Calu3 (cell line): Measurements from ENCODE around the gene CCDC91. TPM values are rescaled to one million over a fixed set of nuclear protein-coding genes. Genes with fewer than 3 reads are reported as not detected.

Experiments used
- BruUV-seq: library from RNA; stranded (reverse); fragments of 400-500 nt; replicated peaks from 2 replicates; lab custom pipeline; 2021; lab: Mats Ljungman, UMichigan
- CTCF ChIA-PET: fragments of 300-600 bp; sonication (Branson Sonifier 250); formaldehyde crosslinking; loops from one replicate; lab custom pipeline; 2022; ENCODE audit warnings: antibody characterized with exemption; lab: Charles Lee
- DNase-seq: peaks from one replicate; pipeline ENCODE4 v3.0.0; 2022
- H3K27ac Mint-ChIP-seq: one replicate; pipeline ENCODE4 v1.8.0; 2022; ENCODE audit warnings: mixed read lengths; ENCODE audit not compliant: unreplicated experiment
- H3K27me3 Mint-ChIP-seq: one replicate; pipeline ENCODE4 v1.8.0; 2022; ENCODE audit warnings: mixed read lengths; ENCODE audit not compliant: unreplicated experiment
- H3K36me3 Mint-ChIP-seq: one replicate; pipeline ENCODE4 v1.8.0; 2022; ENCODE audit warnings: mild to moderate bottlenecking, moderate library complexity, mixed read lengths; ENCODE audit not compliant: insufficient read depth, unreplicated experiment
- H3K4me1 Mint-ChIP-seq: one replicate; pipeline ENCODE4 v1.8.0; 2022; ENCODE audit warnings: mild to moderate bottlenecking, low read depth, mixed read lengths; ENCODE audit not compliant: unreplicated experiment
- H3K4me3 Mint-ChIP-seq: one replicate; pipeline ENCODE4 v1.8.0; 2022; ENCODE audit warnings: mild to moderate bottlenecking, low read depth, moderate library complexity, mixed read lengths; ENCODE audit not compliant: unreplicated experiment
- H3K9me3 Mint-ChIP-seq: one replicate; pipeline ENCODE4 v1.8.0; 2022; ENCODE audit warnings: low read depth, mixed read lengths; ENCODE audit not compliant: unreplicated experiment
- CTCF ChIP-seq: fragments of 200-600 bp; IDR thresholded peaks from one replicate; pipeline ENCODE4 v1.8.0; 2022; ENCODE audit warnings: antibody characterized with exemption; ENCODE audit not compliant: unreplicated experiment
- intact Hi-C: fragments of 100-400 bp; cut with micrococcal nuclease; formaldehyde crosslinking; loops from one replicate; pipeline ENCODE4 v1.10.0; 2022; ENCODE audit not compliant: unreplicated experiment
- total RNA-seq: library from RNA; stranded (reverse); gene quantifications from 2 replicates; pipeline ENCODE4 v1.2.3, GENCODE V29; 2022

Gene CCDC91
- total RNA-seq, 1 experiment from 2014 or later = 25.6 TPM

DNA sequence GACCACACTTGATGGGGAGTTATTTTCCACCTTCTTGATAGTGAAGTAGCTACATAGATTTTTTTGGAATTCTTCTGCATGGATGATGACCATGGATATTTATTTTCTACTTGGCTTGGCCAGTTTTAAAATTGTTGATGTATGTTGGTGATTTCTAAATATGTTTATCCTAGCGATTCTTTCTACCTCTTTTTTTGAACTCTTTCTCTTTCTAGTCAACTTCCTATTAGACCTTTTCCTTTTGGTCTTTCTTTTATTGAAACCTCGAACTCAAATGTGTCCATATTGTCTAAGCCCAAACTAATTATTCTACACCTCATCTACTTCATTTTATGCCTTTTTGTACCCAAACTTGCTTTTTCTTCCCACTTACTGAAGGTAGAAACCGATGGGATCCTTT, 37.0 kb downstream of the CCDC91 start:
- no peaks in the 10 kb centered on the region for H3K27me3 Mint-ChIP-seq
- no peaks in the 10 kb centered on the region for H3K4me1 Mint-ChIP-seq
- no peak for TF ChIP-seq CTCF
- intact Hi-C loops = no loop called here
- H3K36me3 Mint-ChIP-seq = no peaks in the 10 kb centered on the region
- peaks cover 2% of the 10 kb centered on the region for H3K9me3 Mint-ChIP-seq
- H3K4me3 Mint-ChIP-seq = no peak overlapping the region
- CTCF ChIA-PET = no interaction called here
- no peak overlapping the region for H3K27ac Mint-ChIP-seq
- DNase-seq = no peak
- BruUV-seq = no TSS peak

- no peak overlapping the region for H3K4me3 Mint-ChIP-seq
- no peaks in the 10 kb centered on the region for H3K4me1 Mint-ChIP-seq
- DNase-seq = no peak
- no peak overlapping the region for H3K27ac Mint-ChIP-seq
- H3K27me3 Mint-ChIP-seq = no peaks in the 10 kb centered on the region
- CTCF ChIA-PET = no interaction called here
- no TSS peak for BruUV-seq
- intact Hi-C loops = loop anchor here (10.0 kb wide), 1 partner anchor 64 kb away; no protein-coding TSS in a partner anchor
- no peaks in the 10 kb centered on the region for H3K36me3 Mint-ChIP-seq
- no peaks in the 10 kb centered on the region for H3K9me3 Mint-ChIP-seq
- TF ChIP-seq CTCF = no peak
Observed at GRCh38 chr12:28231248-28231647, 41.0 kb downstream of the CCDC91 start.

GRCh38 chr12:28232211-28232928, 42.1 kb downstream of the CCDC91 start:
- Mint-ChIP-seq H3K27ac (no peak overlapping the region), H3K9me3 (no peaks in the 10 kb centered on the region), H3K36me3 (no peaks in the 10 kb centered on the region), H3K4me1 (no peaks in the 10 kb centered on the region), H3K4me3 (no peak overlapping the region), H3K27me3 (no peaks in the 10 kb centered on the region)
- no peak for DNase-seq
- no peak for TF ChIP-seq CTCF
- BruUV-seq = no TSS peak
- intact Hi-C loops = loop anchor here (10.0 kb wide), 1 partner anchor 62 kb away; no protein-coding TSS in a partner anchor
- CTCF ChIA-PET = no interaction called here

DNA sequence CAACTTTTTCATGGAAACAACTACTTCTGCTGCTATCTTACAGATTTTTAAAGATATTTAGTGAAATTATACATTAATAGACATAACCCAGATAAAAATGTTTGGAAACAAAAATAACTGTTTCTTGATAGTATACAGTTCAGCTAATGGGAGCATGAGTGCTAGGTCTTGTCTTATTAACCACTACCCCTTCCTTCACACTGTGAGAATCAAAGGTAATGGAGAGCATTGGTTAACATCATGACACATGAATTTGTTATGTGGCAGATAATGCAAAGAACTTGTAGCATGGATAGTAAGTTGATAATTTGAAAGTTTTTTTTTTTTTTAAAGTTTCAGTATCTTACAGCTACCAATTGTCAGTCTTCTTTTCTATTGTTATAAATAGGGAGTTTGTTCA, 44.2 kb downstream of the CCDC91 start:
- no peaks in the 10 kb centered on the region for H3K27me3 Mint-ChIP-seq
- no peaks in the 10 kb centered on the region for H3K36me3 Mint-ChIP-seq
- no peaks in the 10 kb centered on the region for H3K9me3 Mint-ChIP-seq
- H3K4me1 Mint-ChIP-seq = no peaks in the 10 kb centered on the region
- no peak for DNase-seq
- no TSS peak for BruUV-seq
- CTCF ChIA-PET = no interaction called here
- H3K4me3 Mint-ChIP-seq = no peak overlapping the region
- no peak for TF ChIP-seq CTCF
- intact Hi-C loops = loop anchor here (10.0 kb wide), 1 partner anchor 60 kb away; no protein-coding TSS in a partner anchor
- H3K27ac Mint-ChIP-seq = no peak overlapping the region
